ENCODE measurements around the gene TTC28.
"Not testable (repeated sequence)": the region's sequence is repeated elsewhere in the genome, so short reads cannot be mapped to it uniquely, and the experiment has no call there.

Gene TTC28

DNA sequence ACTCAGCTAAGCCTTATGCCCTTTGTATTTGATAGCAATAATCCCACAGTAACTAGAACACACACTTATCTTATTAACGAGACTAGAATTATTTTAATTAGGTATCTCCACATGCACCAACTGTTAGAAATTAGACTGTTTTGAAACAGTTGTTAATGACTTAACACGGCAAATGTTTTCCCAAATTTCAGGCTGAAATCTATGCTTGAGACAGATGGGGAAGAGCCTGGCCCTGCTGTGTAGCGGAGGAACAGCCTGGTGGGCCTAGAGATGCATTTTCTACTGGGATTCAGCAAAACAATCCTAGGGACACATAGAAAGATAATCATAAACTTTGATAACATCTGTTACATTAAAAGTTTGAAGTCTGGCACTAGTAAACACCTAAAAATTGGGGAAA lies 273.4 kb downstream of the TTC28 start:
- no peak for DNase-seq (ENCODE audit: low spot score)

DNA sequence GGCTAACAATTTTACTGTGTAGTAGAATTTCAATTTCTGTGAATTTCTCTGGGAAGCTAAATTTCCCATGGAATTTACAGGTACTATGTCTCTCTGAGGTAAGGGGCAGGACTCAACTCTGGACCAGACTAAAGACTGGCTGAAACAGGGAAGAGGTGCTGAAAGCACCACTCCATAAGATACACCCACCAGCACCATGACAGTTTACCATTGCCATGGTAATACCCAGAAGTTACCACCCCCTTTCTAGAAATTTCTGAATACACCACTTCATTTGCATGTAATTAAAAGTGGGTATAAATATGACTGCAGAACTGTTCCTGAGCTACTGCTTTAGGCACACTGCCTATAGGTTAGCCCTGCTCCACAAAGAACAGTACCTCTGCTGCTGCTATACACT lies 274.1 kb downstream of the TTC28 start:
- no peak for DNase-seq (ENCODE audit: low spot score)

DNA sequence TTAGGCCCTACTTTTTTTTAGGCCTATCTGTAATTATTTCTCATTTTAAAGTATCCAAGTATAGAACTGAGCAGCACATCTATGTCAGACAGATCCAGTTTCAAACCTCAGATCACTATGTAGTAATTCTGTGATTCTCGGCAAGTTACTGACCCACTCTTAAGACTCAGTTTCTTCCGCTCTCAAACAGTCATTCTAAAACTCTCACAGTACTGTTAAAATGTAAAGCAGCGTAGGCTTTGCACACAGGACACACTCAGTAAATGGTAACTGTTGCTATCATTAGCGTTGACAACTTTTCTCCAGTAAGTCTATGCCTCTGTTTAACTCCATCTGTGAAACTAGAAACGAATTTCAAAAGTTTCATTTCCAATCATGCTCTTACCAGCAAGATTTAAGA lies 277.1 kb downstream of the TTC28 start:
- DNase-seq (ENCODE audit: low spot score), result no peak

DNA sequence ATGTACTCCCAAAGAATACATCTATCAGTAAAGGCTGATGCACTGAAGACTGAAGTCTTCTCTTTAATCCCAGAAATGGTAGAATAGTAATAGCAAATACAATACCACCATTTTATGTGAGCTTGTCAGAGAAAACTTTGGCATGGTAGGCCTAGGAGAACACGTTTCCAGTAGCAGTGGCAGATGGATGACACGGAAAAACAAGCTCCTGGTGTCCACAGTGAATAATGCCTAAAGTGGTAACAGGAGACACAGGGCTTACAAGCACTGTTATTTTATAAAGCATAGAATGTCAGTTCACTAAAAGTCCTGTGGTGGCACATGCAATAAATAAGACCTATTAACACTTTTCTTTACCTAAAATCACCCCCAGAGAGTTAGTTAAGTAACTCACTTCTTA lies 277.6 kb downstream of the TTC28 start:
- DNase-seq (ENCODE audit: low spot score), result no peak

DNA sequence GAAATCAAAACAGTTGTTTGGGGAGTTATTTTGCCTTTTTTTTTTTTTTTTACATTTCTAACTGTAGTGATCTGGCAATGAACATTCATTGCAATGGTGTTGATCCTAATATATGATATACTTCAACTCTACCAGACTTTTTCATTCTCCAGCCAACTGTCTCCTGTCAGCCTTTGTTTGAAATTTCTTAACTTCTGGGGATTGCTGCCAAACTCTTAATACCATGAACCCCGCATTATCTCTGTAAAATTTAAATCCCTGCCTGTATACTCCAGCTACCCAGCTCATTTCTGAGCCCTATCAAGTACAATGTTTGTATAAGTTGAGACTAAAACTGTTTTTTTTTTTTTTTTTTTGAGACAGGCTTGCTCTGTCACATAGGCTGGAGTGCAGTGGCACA lies 280.7 kb downstream of the TTC28 start:
- no peak for DNase-seq (ENCODE audit: low spot score)

DNA sequence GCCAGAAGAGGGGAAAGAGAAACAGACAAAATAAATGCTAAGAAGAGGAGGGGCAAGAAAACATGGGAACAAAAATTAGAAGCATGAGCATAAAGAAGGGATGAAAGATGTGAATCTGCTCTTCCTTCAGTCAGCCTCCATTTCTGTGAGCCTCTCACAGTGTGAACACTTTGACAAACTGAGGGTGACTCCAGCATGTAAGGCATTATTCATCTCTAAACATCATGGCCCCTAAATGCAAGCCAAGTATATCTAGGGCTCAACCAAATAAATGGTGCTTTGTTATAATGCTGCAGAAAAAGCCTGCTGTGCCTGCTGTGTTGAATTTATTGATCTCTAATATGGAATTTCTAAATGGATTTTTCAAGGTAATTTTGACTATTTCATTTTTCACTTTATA lies 281.3 kb downstream of the TTC28 start:
- no peak for DNase-seq (ENCODE audit: low spot score)

DNA sequence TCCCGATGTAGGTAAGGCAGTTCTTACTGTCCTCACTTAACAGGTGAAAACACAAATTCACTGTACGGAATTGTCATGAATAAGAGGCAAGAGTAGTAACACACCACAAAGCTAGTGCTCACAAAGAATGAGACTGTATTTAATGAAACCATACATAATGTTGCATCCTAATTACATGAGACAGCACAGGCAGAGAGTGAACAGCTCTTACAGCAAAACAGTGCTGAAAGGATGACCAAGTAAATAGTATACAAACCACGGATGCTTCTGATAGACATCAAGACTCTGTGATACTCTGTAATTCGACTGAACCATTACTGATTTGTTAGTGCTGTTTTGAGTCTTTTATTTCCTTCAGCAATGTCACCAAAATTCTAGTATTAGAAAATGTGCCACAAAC lies 282.3 kb downstream of the TTC28 start:
- DNase-seq (ENCODE audit: low spot score), result no peak

DNA sequence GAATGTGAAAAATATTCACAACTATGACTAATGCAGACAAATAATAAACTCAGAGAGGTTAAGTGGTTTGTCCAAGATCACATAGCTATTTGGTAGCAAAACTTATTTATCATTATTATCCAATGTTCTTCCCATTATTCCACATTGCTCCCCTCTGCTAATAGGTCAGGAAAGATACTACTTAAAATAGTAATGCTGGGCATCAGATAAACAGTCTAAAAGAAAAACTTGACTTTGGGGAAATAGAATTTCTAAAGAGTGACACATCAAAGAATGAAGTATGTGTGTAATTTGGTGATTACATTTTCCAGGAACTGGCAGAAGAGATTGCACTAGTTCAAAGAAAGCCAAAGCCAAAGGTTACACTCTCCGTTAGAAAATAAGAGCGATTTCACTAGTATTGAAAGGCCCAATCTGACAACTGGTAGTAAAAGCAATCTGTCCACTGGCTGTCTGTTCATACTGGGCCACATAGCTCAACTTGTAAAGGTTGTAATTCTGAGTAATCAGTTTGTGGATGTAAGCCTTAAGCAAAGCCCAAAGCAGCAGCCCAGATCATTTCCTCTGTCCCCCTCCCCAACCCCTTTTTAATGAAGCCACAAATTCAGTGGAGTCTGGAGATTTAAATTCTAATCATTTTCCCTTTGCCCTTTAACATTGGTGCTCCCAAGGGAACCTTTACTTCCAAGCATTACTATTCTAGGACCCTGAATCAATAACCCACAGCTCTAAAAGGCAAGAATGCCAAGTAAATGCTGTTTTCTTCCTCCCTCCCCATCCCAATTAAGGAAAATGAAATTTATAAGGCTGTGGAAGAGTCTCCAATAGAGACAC lies 283.5 kb downstream of the TTC28 start:
- peak; percentile 44 for DNase-seq (ENCODE audit: low spot score)

DNA sequence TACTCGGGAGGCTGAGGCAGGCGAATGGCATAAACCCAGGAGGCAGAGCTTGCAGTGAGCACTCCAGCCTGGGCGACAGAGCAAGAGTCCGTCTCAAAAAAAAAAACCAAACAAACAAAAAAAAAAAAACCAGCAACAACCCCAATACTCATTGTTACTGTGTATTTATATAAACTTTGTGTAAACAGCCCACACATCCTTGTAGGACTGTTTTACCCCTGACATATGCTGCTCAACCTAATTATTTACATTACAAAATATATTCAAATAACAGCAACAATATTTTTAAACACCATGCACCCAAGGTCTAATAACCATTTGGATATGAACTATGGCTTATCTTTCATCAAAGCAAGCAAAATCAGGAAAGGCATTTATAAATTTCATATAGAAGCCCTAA lies 284.1 kb downstream of the TTC28 start:
- no peak for DNase-seq (ENCODE audit: low spot score)

DNA sequence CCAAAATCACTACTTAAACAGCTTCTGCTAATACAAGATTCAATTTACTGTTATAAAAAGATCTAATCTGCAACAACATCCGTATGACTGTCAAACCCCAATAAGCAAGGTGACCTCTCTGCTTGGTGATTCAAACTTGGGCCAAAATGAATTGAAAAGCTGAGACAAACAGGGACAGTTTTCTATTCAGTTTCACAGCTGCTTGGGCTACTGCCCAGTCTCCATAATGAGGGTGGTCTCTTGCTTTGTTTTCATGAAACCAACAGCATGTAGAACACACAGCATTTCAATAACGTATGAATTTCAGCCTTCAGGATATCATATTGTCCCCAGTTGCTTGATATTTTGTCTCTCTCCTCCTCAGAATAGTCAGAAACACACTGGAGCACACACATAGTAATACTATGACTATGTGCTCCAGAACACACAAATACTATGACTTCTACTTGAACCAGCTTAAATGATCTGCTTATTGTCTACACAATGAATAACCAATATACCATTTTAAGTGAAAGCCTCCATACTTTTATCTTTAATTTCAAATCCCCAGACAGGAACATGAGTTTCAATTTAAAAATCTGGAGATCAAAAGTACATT lies 285.0 kb downstream of the TTC28 start:
- no peak for DNase-seq (ENCODE audit: low spot score)

DNA sequence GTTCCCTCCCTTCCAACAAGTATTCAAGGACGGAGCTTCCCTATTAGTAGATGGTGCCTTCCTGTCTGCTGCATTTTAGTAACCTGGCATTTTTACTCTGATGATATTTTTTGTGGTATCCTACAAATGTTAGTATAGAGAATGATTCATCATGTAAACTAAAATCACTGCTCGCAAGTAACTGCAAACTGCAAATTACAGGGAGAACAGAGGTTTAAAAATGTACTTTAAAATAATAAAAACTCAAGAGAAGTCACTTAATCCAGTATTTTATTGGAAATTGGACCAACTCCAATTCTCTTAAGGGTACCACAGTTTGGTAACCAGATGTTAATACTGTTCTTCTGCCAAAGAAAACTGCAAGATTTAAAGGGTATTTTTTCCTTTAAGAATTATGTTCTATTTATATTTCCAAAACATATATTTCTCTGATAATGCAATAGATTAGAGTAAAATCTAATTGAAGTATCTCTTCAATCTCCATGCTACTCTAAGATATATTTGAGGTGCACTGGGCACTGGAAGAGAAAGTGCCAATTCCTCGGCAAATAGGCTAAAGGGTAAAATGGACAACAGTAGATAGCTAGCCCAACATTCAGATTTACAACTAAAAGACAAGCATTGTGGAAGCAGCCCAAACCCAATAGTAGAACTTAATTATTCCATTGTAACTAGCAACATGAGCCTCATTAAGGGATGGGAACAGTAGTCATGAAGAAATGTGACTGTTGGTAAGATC lies 298.0 kb downstream of the TTC28 start:
- DNase-seq (ENCODE audit: low spot score), result no peak

DNA sequence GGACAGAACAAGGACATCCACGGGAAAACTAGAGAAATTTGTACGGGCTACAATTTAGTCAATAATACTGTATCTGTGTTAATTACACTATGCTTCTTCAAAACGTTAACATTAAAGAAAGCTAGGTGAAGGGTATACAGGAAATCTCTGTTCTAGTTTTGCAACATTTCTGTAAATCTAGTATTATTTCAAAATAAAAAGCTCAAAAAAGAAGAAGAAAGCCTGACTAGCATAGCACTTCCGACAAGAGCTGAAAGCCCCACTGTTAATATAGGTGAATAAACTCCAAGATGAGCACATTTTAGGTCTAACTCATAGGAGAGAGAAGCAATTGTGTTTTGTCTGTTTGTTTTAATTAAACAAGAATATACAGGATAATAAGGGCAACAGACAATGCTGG lies 299.7 kb downstream of the TTC28 start:
- DNase-seq (ENCODE audit: low spot score), result no peak

DNA sequence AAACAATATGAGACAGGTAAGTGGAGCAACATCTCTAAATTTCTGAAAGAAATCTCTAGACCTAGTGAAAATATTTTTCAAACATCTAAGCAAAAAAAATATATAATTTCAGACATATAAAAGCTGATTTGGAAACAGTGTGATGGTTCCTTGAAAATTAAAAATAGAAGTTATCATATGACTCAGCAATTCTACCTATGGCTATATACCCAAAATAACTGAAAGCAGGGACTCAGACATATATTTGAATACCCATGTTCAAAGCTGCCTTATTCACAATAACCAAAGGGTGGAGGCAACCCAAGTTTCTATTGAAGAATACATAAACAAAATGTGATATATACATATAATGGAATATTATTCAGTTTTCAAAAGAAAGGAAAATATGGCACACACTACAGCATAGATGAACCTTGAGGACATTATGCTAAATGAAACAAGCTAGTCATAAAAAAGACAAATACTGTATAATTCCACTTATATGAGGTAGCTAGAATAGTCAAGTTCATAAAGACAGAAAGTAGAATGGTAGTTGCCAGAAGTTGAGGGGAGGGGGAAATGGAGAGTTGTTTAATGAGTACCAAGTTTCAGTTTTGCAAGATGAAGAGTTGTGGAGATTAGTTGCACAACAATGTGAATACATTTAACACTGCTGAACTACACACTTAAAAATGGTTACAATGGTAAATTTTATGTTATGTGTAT lies 300.4 kb downstream of the TTC28 start:
- no peak for DNase-seq (ENCODE audit: low spot score)

DNA sequence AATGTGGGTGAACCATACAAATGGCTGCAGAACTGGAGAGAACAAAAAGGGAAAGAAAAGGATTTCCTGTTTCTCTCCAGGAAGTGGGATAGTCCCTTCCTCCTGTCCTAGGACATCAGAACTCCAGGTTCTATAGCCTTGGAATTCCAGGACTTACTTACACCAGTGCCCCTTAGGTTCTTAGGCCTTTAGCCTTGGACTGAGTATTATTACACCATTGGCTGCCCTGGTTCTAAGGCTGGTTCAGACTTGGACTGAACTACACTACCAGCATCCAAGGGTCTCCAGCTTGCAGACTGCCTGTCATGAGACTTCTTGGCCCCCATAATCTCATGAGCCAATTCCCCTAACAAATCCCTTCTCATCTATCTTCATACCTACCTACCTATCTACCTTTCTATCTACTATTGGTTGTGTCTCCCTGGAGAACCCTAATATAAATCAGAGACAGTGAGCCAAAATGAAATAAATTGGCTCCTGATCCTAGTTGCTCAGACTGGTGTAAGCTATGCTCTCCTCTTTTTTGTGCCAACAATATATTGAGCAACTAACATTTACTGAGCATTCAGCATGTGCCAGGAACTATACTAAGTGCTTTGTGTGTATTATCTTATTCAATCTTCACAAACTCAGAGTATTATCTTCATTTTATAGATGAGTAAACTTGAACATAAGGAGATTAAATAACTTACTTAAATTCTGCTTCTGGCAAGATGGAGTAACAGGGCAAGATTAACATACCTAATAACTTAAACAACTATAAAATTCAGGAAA lies 303.7 kb downstream of the TTC28 start:
- no peak for DNase-seq (ENCODE audit: low spot score)

DNA sequence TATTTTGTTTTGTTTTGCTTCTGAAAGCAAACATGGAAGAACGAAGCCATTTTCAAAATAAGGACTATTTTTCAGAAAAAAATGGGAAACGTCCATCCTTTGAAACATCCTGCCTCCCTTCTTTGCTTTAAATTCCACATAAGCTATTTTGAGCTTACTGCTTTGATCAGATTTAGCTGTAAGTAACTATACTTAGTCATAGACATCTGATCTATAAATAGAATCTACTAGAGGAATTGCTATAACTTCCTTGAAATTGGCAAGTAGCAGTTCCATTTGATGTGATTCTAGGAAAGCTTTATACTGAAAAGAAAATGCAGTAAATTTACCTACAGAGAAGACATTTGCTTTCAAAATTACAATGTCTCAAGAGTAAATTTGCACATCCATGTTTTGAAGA lies 305.8 kb downstream of the TTC28 start:
- peak; percentile 60 for DNase-seq (ENCODE audit: low spot score)

DNA sequence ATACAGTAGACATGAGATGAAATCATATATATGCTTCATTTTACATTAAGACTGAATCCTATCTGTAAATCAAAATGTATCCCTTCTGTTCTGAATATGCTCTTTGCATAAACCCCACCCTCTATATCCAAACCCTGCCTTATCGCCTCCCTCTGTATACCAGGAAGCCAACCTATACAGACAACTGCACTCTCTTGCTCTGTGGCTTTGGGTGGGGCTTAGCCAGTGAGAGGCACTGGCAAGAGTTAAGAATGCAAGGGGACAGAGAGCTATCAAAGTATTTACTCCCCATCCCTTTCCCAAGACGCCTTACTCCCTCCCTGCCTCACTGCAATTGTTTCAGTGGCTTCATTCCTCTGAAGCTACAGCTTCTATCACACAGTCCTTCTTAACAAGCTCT lies 309.8 kb downstream of the TTC28 start:
- no peak for DNase-seq (ENCODE audit: low spot score)

DNA sequence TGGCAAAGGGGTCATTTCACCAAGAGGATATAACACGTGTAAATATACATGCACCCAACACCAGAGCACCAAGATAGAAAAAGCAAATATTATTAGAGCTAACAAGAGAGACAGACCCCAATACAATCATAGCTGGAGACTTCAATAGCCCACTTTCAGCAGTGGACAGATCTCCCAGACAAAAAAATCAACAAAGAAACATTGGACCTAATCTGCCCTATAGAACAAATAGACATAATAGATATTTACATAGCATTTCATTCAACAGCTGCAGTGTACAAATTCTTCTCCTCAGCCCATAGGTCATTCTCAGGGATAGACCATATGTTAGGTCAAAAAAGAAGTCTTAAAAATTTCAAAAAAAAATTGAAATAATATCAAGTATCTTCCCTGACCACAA lies 312.8 kb downstream of the TTC28 start:
- DNase-seq (ENCODE audit: low spot score), result no peak

DNA sequence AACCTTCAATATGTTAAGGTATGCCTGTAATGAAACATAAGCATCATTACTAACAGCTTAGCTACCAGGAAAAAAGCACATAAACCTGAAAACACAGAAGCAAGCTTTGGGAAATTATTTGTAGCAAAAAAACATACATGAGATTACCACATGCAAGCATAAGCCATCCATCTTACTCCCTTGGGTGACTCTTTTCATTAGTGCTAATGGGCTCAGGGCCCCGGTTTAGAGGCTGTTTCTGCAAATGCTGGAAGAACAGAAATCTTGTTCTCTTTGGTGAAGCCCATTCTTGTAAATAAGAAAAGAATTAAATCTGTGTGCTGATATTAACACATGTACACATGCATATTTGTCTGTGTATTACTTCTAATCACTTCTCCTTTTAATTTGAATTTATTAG lies 314.3 kb downstream of the TTC28 start:
- DNase-seq (ENCODE audit: low spot score), result no peak

DNA sequence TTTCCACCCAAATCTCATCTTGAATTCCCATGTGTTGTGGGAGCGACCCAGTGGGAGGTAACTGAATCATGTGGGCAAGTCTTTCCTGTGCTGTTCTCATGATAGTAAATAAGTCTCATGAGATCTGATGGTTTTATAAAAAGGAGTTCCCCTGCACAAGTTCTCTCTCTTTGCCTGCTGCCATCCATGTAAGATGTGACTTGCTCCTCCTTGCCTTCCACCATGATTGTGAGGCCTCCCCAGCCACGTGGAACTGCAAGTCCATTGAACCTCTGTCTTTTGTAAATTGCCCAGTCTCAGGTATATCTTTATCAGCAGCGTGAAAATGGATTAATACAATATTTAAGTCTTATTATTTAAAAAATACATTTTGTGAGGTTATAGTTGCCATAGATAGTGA lies 315.5 kb downstream of the TTC28 start:
- not testable (repeated sequence) for DNase-seq (ENCODE audit: low spot score)

DNA sequence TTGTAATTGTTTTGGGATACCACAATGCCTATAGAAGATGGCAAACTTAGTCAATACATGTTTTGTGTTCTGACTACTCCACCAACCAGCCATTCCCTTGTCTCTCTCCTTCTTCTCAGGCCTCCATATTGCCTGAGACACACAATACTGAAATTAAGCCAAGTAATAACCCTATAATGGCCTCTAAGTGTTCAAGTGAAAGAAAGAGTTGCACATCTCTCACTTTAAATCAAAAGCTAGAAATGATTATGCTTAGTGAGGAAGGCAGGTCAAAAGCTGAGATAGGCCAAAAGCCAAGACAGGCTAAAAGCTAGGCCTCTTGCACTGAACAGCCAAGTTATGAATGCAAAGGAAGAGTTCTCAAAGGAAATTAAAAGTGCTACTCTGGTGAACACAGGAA lies 318.7 kb downstream of the TTC28 start:
- DNase-seq (ENCODE audit: low spot score), result no peak

DNA sequence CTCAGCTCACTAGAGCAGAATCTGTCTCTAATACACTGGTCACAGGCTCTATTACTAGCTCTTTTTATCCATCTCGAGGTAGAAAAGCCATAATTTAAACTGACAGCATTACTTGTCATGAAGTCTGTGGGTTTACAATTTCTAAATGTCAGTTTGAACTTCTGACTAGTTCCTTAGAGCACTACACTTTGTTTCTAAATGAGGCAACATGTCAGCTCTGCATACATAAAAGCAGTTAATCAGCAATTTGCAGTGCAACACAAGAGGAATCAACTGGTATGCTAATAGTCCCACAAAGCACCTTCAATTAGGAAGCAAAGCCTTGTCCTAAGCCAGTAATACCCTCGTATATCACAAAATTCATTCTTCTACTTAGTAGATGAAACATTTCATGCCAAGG lies 321.3 kb downstream of the TTC28 start:
- DNase-seq (ENCODE audit: low spot score), result no peak

DNA sequence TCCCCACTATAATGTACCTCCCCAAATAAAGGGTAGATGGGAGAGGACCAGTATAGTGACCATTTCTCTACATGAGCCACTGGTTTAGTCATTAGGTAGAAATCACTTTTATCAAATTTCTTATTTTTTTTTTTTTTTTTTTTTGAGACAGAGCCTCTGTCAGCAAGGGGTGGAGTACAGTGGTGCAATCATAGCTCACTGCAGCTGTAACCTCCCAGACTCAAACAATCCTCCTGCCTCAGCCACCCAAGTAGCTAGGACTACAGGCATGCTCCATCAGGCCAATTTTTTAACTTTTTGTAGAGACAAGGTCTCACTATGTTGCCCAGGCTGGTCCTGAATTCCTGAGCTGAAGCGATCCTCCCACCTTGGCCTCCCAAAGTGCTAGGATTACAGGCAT lies 322.4 kb downstream of the TTC28 start:
- DNase-seq (ENCODE audit: low spot score), result no peak
